GM19239 (cell line): ENCODE data around the gene MTHFS.

ENCODE experiments used
- DNase-seq: peaks from one replicate; pipeline ENCODE4 v3.0.0; 2011; ENCODE audit warnings: low spot score; ENCODE audit not compliant: insufficient read length
- FAIRE-seq: peaks from 2 replicates; lab custom pipeline; 2011; peaks lifted over from hg19 to GRCh38; lab: Jason Lieb, UNC

The MTHFS gene

DNA sequence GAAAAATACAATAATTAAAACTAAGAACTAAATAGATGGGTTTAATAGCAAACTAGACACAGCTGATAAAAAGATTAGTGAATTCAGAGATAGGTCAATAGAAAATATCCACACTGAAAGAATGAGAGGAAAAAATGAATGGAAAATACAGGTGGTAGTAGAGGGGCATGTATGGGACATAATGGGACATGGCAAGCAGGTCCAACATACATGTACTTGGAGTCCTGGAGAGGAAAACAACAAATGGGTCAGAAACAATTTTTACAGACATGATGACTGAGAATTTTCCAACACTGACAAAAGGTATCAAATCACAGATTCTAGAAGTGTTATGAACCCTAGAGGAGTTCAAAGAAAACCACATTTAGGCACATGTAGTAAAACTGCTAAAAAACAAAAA, 68.4 kb downstream of the MTHFS start:
- DNase-seq (no peak), FAIRE-seq (no peak)

DNA sequence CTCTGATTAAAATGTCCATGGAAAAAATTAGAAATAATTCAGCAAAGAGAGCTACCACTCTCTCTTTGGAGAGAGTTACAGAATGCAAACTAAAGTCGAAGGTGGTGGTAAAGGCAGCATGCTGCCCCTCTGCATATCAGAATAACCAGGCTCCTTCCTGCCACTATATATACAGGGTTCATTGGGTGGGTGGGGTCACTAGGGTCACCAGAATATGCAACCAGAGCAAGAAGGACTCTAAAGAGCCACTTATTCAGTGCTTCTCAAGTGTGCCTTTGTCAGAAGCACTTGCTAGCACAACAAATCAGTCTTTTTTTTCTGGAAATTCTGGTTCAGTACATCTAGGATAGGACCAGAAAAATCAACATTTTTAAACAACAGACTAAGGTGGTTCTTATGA, 70.0 kb downstream of the MTHFS start:
- FAIRE-seq: no peak
- no peak for DNase-seq

DNA sequence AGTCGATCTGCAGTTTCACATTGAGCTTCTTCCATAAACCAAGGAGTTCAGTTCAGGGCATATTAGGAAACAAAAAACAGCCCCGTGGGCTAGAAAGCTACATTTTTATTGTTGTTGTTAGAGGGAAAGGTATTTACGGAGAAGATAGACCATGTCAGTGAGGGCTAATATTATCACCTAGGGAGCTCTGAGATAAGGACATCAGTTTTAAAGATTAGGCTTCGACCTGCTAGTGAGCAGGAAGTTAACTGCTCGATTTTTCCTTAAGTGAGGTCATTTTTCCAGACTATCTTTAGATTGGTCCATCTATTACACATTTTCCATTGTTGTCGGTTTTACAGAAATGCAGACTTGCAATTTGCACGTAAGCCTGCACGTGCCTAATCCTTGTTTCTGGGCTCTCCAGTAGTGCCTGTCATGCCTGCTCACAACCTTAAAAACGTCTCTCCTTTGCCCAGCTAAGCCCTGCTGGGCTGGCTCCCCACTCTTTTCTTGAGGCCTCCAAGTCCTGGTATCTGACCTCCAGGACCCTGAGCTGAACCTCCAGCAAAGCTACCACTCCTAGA, 72.6 kb downstream of the MTHFS start:
- DNase-seq (no peak), FAIRE-seq (no peak)

DNA sequence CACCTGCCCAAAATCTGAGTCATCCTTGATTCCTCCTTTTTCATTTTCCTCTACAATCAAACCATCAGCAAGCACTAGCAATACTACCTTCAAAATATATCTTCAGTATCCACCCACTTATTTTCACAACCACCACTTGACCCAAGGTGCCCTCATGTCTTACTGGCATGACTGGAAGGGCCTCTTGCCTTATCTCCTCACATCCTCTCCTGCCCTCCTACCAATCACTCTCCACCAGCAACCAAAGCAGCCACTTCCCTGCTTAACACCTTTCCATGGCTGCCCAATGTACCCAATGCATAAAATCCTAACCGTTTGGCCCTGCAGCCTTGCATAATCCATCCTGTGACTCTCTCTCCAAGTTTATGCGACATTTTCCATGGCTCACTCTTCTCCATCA, 76.0 kb downstream of the MTHFS start:
- DNase-seq: no peak
- no peak for FAIRE-seq

GRCh38 chr15:79820176-79820575, 76.6 kb downstream of the MTHFS start:
- FAIRE-seq (no peak), DNase-seq (no peak)

DNA sequence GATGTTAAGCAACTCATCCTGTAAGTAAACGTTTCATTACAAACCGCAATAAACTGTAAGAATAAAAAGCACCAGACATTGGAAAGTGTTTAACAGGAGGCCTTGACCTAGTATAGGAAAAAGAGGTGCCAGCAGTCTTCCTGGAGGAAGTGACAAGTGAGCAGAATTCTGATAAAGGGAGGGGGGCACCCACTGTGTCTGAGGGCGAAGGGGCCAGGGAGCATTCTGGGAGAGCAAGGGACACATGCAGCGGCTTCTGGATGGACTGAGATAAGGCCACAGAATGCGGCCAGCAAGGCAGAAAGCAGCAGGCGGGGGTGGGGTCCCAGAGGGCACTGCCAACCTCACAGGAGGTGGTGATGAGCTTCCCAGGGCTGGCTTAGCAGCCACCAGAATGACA, 80.2 kb downstream of the MTHFS start:
- FAIRE-seq: no peak
- DNase-seq: no peak

DNA sequence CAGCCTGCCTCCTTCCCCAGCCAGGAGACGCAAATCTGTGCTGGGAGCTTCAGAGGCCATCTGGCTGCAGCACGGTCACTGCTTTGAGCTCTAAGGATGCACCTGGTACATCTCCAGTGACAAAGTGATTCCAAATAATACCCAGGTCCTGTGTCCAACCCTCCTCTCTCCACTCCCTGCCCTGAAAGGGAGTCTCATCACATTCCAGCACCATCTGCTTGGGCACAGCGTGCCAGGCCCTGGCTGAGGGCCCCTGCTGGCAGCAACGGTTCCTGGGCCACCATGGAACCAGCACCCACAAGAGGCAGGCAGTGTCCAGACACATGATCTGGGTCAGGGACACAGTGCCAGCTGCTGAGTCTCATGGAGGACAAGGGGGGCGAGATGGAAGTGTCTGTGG, 81.3 kb downstream of the MTHFS start:
- DNase-seq: no peak
- no peak for FAIRE-seq

DNA sequence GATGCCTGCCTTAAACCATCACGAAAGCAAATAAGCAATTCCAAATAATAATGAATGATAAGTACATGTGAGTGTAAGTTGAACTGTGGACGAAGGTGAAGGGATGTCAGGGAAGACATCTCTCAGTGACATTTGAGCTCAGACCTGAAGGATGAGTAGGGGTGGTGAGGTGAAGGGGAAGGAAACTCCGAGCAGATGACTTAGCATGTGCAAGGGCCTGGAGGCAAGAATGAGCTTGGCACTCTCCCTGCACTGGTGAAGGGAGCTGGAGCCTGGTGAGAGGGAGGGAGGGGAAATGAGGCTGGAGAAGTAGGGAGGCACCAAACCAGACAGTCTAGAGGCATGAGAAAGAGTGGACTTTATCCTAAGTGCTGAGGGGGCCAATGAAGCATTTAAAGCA, 84.3 kb downstream of the MTHFS start:
- FAIRE-seq (no peak), DNase-seq (no peak)

DNA sequence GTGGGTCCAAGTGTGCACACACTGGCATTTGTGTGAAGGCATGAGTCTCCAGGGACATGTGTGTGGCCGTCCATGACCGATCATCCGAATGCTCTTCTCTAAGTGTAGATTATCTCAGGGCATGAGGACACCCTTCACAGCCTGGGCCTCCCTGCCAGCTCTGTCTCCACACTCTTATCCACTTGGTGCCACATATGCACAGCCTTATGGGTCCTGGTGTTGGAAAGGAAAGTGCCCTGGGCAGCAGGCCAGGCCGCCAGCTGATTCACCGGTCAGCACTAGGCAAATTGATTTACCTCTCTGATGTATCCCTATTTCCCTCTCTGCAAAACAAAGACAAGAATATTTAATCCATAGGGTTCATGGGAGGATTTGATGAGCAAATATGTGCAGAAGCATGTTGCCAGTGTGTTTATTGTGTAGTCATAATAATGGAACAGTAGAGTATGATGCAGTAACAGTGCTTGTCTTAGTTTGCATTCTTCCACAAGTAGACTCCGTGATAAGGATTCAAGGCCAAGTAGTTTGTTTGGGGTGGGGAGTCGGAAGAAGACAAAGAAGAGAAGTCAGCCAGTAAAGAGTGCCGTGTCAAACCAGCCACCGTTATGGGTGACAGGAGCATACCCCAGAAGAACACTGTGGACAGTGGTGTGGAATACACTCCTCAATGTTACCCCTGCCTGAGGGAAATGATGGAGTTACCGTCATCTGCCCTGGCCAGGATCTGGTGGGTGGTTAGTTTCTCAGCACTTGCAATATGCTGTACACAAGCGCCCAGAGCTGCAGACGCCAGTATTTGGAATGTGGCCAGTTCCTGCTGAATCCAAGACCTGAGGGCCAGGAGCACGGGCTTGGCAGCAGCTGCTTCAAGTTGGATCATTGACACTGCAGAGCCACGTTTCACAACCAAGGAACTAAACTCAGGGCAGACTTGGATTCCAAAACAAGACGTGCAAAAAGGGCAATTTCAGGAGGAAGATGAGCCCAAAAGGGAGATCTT, 85.1 kb downstream of the MTHFS start:
- no peak for DNase-seq
- no peak for FAIRE-seq

GRCh38 chr15:79804838-79805237, 92.0 kb downstream of the MTHFS start:
- FAIRE-seq (no peak), DNase-seq (no peak)

DNA sequence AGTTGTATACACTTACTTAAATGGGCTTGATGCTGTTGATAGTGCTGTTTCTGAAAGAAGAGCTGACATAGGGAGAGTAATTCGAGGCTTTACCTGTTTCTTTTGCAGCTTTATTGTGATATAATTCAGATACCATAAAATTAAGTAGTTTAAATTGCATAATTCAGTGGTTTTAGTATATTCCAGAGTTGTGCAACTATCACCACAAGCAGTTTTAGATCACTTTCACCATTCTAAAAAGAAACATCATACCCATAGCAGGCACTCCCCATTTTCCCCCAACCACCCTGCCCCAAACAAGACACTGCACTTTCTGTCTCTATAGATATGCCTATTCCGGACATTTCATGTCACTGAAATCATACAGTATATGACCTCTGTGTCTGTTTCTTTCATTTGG, 98.5 kb downstream of the MTHFS start:
- DNase-seq (no peak), FAIRE-seq (no peak)
